Measurements from ENCODE around the gene PIBF1. TPM values are rescaled to one million over a fixed set of nuclear protein-coding genes. Genes with fewer than 3 reads are reported as not detected.
A peak's percentile ranks its signal among the peaks of the same experiment; 100 is the strongest.

PIBF1 gene
- total RNA-seq, 5 donors from 2014 or later (not counting 1 experiment from before 2014, with no cell fraction given) = 29.4 to 36.5 (median 34.8) TPM

DNA sequence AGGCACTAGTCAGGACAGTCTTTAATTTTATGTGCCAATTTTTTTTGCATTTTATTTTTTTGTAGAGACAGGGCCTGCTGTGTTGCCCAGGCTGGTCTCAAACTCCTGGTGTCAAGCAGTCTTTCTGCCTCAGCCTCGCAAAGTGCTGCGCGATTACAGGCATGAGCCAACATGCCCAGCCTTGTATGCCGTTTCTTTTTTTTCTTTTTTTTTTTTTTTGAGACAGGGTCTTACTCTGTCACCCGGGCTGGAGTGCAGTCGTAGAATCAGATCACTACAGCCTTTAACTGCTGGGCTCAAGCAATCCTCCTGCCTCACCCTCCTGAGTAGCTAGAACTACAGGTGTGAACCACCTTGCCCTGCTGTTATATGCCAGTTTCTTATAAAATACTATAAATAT lies 27.8 kb upstream of the PIBF1 start:
- no peak overlapping the region for H3K4me3 Mint-ChIP-seq
- POLR2A ChIA-PET = no interaction called here
- H3K36me3 ChIP-seq (ENCODE audit: control insufficient read depth in 2 of 2, extremely low read depth in 1 of 2, insufficient read depth in 1 of 2, low read length in 1 of 2) = peaks cover 7 to 72% of the 10 kb centered on the region in 2 donors

GRCh38 chr13:72757792-72758535 lies 24.0 kb upstream of the PIBF1 start:
- DNase-seq (no peak), ATAC-seq (replicated peaks in 1 of 4) (no peak)
- Mint-ChIP-seq H3K36me3 (peaks cover 46% of the 10 kb centered on the region), H3K4me3 (no peak overlapping the region), H3K9me3 (no peaks in the 10 kb centered on the region), H3K27me3 (no peaks in the 10 kb centered on the region), H3K27ac (no peak overlapping the region), H3K4me1 (peaks cover 1 to 4% (median 4%) of the 10 kb centered on the region in 3 donors)
- no peaks in the 10 kb centered on the region for H3K9me3 ChIP-seq
- H3K36me3 ChIP-seq (ENCODE audit: control insufficient read depth in 2 of 2, extremely low read depth in 1 of 2, insufficient read depth in 1 of 2, low read length in 1 of 2) = peaks cover 7 to 77% of the 10 kb centered on the region in 2 donors
- WGBS (ENCODE audit: insufficient coverage) = no CpG with 5 or more reads among the region's 4 CpGs
- ChIA-PET CTCF (interaction anchor here in 1 of 2 donors (0.7 to 0.8 kb wide), 2 partner anchors 8 to 33 kb away, joined by 3 to 4 read pairs; no protein-coding TSS in a partner anchor), POLR2A (no interaction called here)
- no peak overlapping the region for H3K4me3 ChIP-seq (ENCODE audit: control insufficient read depth in 1 of 2, extremely low read depth in 1 of 2, low read length in 1 of 2)
- no peaks in the 10 kb centered on the region for H3K4me1 ChIP-seq (ENCODE audit: control insufficient read depth in 1 of 2, extremely low read depth in 1 of 2, insufficient read depth in 2 of 2, low read length in 2 of 2)
- no peaks in the 10 kb centered on the region for H3K27me3 ChIP-seq (replicated peaks in 1 of 2; ENCODE audit: control insufficient read depth in 2 of 2, extremely low read depth in 1 of 2, insufficient read depth in 2 of 2, low read length in 1 of 2)
- no peak overlapping the region for H3K27ac ChIP-seq (ENCODE audit: low read length)

More for the DNA sequence above, 27.8 kb upstream of the PIBF1 start:
- no peak overlapping the region for H3K27ac Mint-ChIP-seq
- CTCF ChIA-PET = no interaction called here
- peaks cover 4 to 18% (median 7%) of the 10 kb centered on the region in 3 donors for H3K4me1 Mint-ChIP-seq
- 98% methylated on average over 5 of the region's 6 CpGs for WGBS (ENCODE audit: insufficient coverage)
- peaks cover 0 to 2% (median 0%) of the 10 kb centered on the region in 3 donors for H3K9me3 Mint-ChIP-seq
- H3K27me3 ChIP-seq (replicated peaks in 1 of 2; ENCODE audit: control insufficient read depth in 2 of 2, extremely low read depth in 1 of 2, insufficient read depth in 2 of 2, low read length in 1 of 2) = no peaks in the 10 kb centered on the region
- no peaks in the 10 kb centered on the region for H3K27me3 Mint-ChIP-seq
- H3K9me3 ChIP-seq = no peaks in the 10 kb centered on the region
- DNase-seq (no peak), ATAC-seq (replicated peaks in 1 of 4) (no peak)
- H3K27ac ChIP-seq (ENCODE audit: low read length) = no peak overlapping the region
- H3K4me3 ChIP-seq (ENCODE audit: control insufficient read depth in 1 of 2, extremely low read depth in 1 of 2, low read length in 1 of 2) = no peak overlapping the region
- no peaks in the 10 kb centered on the region for H3K4me1 ChIP-seq (ENCODE audit: control insufficient read depth in 1 of 2, extremely low read depth in 1 of 2, insufficient read depth in 2 of 2, low read length in 2 of 2)
- H3K36me3 Mint-ChIP-seq = peaks cover 50% of the 10 kb centered on the region

DNA sequence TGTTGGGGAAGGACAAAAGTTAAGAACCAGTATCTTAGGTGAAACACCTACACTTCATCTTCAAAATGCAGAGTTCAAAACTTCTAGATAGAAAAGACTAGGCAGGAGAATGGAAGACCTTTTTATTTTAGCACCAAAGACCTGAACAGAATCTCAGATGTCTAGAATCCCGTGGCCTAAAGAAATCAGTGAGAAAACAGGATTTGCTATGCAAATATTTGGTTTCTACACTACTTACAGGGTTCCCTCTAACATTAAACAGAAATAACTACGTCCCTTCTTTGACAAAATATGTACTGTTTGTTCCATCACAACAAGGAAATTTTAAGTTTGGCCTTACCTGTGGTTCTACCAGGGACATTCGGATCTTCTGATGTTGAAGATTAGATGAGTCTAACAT lies 21.7 kb upstream of the PIBF1 start:
- CTCF ChIA-PET = no interaction called here
- ATAC-seq (replicated peaks in 1 of 4) = no peak
- H3K27me3 ChIP-seq (replicated peaks in 1 of 2; ENCODE audit: control insufficient read depth in 2 of 2, extremely low read depth in 1 of 2, insufficient read depth in 2 of 2, low read length in 1 of 2) = no peaks in the 10 kb centered on the region
- H3K27ac Mint-ChIP-seq = no peak overlapping the region
- no peak overlapping the region for H3K27ac ChIP-seq (ENCODE audit: low read length)
- no peaks in the 10 kb centered on the region for H3K4me1 ChIP-seq (ENCODE audit: control insufficient read depth in 1 of 2, extremely low read depth in 1 of 2, insufficient read depth in 2 of 2, low read length in 2 of 2)
- H3K4me3 ChIP-seq (ENCODE audit: control insufficient read depth in 1 of 2, extremely low read depth in 1 of 2, low read length in 1 of 2) = no peak overlapping the region
- no peaks in the 10 kb centered on the region for H3K27me3 Mint-ChIP-seq
- H3K36me3 Mint-ChIP-seq = peaks cover 47% of the 10 kb centered on the region
- peaks cover 2 to 88% of the 10 kb centered on the region in 2 donors for H3K36me3 ChIP-seq (ENCODE audit: control insufficient read depth in 2 of 2, extremely low read depth in 1 of 2, insufficient read depth in 1 of 2, low read length in 1 of 2)
- no peak for DNase-seq
- H3K4me1 Mint-ChIP-seq = peaks cover 0 to 4% (median 1%) of the 10 kb centered on the region in 3 donors
- H3K9me3 ChIP-seq = no peaks in the 10 kb centered on the region
- no peak overlapping the region for H3K4me3 Mint-ChIP-seq
- no CpG with 5 or more reads among the region's 3 CpGs for WGBS (ENCODE audit: insufficient coverage)
- POLR2A ChIA-PET = no interaction called here
- no peaks in the 10 kb centered on the region for H3K9me3 Mint-ChIP-seq

- H3K4me1 ChIP-seq (ENCODE audit: control insufficient read depth in 1 of 2, extremely low read depth in 1 of 2, insufficient read depth in 2 of 2, low read length in 2 of 2) = no peaks in the 10 kb centered on the region
- no CpG with 5 or more reads among the region's 2 CpGs for WGBS (ENCODE audit: insufficient coverage)
- H3K4me3 Mint-ChIP-seq = no peak overlapping the region
- peaks cover 0 to 1% (median 0%) of the 10 kb centered on the region in 3 donors for H3K4me1 Mint-ChIP-seq
- ChIA-PET POLR2A (no interaction called here), CTCF (no interaction called here)
- ATAC-seq (replicated peaks in 1 of 4) (no peak), DNase-seq (no peak)
- H3K27me3 ChIP-seq (replicated peaks in 1 of 2; ENCODE audit: control insufficient read depth in 2 of 2, extremely low read depth in 1 of 2, insufficient read depth in 2 of 2, low read length in 1 of 2) = no peaks in the 10 kb centered on the region
- H3K4me3 ChIP-seq (ENCODE audit: control insufficient read depth in 1 of 2, extremely low read depth in 1 of 2, low read length in 1 of 2) = no peak overlapping the region
- no peak overlapping the region for H3K27ac ChIP-seq (ENCODE audit: low read length)
- no peak overlapping the region for H3K27ac Mint-ChIP-seq
- no peaks in the 10 kb centered on the region for H3K27me3 Mint-ChIP-seq
- peaks cover 61% of the 10 kb centered on the region for H3K36me3 Mint-ChIP-seq
- peaks cover 3 to 90% of the 10 kb centered on the region in 2 donors for H3K36me3 ChIP-seq (ENCODE audit: control insufficient read depth in 2 of 2, extremely low read depth in 1 of 2, insufficient read depth in 1 of 2, low read length in 1 of 2)
- no peaks in the 10 kb centered on the region for H3K9me3 Mint-ChIP-seq
- H3K9me3 ChIP-seq = no peaks in the 10 kb centered on the region
Measured at GRCh38 chr13:72763411-72763810, 18.5 kb upstream of the PIBF1 start.

DNA sequence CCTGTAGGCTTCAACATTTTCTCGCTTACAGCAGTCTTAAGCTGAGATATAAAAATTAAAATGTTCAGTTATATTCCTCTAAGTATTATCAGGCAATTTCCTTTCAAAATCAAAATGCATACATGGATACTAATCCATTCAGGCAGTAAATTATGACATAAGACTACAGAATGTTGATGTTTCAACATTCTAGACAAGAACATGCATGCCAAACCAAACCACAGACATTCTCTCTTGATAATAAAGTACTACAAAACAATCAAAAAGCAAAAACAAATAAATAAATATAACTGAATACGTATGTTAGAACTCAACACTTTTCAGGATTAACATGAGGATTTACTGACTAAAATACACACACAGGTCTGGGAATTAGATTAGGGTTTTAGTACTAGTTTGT lies 7.9 kb upstream of the PIBF1 start:
- Histone ChIP-seq H3K9me3 (no peaks in the 10 kb centered on the region), H3K4me1 (ENCODE audit: control insufficient read depth in 1 of 2, extremely low read depth in 1 of 2, insufficient read depth in 2 of 2, low read length in 2 of 2) (peaks cover under 1 to 5% of the 10 kb centered on the region in 2 experiments), H3K4me3 (ENCODE audit: control insufficient read depth in 1 of 2, extremely low read depth in 1 of 2, low read length in 1 of 2) (no peak overlapping the region), H3K27ac (ENCODE audit: low read length) (no peak overlapping the region), H3K27me3 (replicated peaks in 1 of 2; ENCODE audit: control insufficient read depth in 2 of 2, extremely low read depth in 1 of 2, insufficient read depth in 2 of 2, low read length in 1 of 2) (no peaks in the 10 kb centered on the region), H3K36me3 (ENCODE audit: control insufficient read depth in 2 of 2, extremely low read depth in 1 of 2, insufficient read depth in 1 of 2, low read length in 1 of 2) (peaks cover 0 to 90% of the 10 kb centered on the region in 2 donors)
- Mint-ChIP-seq H3K27me3 (no peaks in the 10 kb centered on the region), H3K9me3 (no peaks in the 10 kb centered on the region), H3K4me3 (no peak overlapping the region), H3K4me1 (peaks cover 17 to 24% (median 22%) of the 10 kb centered on the region in 3 donors), H3K27ac (no peak overlapping the region), H3K36me3 (peaks cover 66% of the 10 kb centered on the region)
- ChIA-PET POLR2A (no interaction called here), CTCF (no interaction called here)
- no peak for ATAC-seq (replicated peaks in 1 of 4)
- no CpG with 5 or more reads among the region's 2 CpGs for WGBS (ENCODE audit: insufficient coverage)
- no peak for DNase-seq

GRCh38 chr13:72782717-72783116 lies 784 bp downstream of the PIBF1 start:
- H3K4me3 Mint-ChIP-seq = peak overlapping the region; percentile 98 to 99 (median 99)
- POLR2A ChIA-PET = no interaction called here
- no CpG with 5 or more reads among the region's 7 CpGs for WGBS (ENCODE audit: insufficient coverage)
- H3K27me3 Mint-ChIP-seq = no peaks in the 10 kb centered on the region
- H3K27me3 ChIP-seq (replicated peaks in 1 of 2; ENCODE audit: control insufficient read depth in 2 of 2, extremely low read depth in 1 of 2, insufficient read depth in 2 of 2, low read length in 1 of 2) = no peaks in the 10 kb centered on the region
- H3K27ac Mint-ChIP-seq = peak overlapping the region; percentile 97 to 98
- H3K4me1 ChIP-seq (ENCODE audit: control insufficient read depth in 1 of 2, extremely low read depth in 1 of 2, insufficient read depth in 2 of 2, low read length in 2 of 2) = peaks cover 17 to 31% of the 10 kb centered on the region in 2 experiments
- ATAC-seq (replicated peaks in 1 of 4) (no peak), DNase-seq (peak in 1 of 35 experiments; percentile 22)
- H3K9me3 Mint-ChIP-seq = no peaks in the 10 kb centered on the region
- CTCF ChIA-PET = no interaction called here
- peak overlapping the region in 1 of 2 donors; percentile 76 for H3K4me3 ChIP-seq (ENCODE audit: control insufficient read depth in 1 of 2, extremely low read depth in 1 of 2, low read length in 1 of 2)
- H3K27ac ChIP-seq (ENCODE audit: low read length) = peak overlapping the region; percentile 73
- H3K36me3 ChIP-seq (ENCODE audit: control insufficient read depth in 2 of 2, extremely low read depth in 1 of 2, insufficient read depth in 1 of 2, low read length in 1 of 2) = peaks cover 0 to 18% of the 10 kb centered on the region in 2 donors
- peaks cover 27% of the 10 kb centered on the region for H3K36me3 Mint-ChIP-seq
- H3K9me3 ChIP-seq = no peaks in the 10 kb centered on the region
- H3K4me1 Mint-ChIP-seq = peaks cover 67 to 70% (median 68%) of the 10 kb centered on the region in 3 donors
